Measurements from ENCODE around the gene GRM8. TPM values are rescaled to one million over a fixed set of nuclear protein-coding genes. Genes with fewer than 3 reads are reported as not detected.

Gene GRM8
- total and polyA plus RNA-seq, 10 of the 15 experiments (the other 5 are each of a cell fraction or from before 2014, with no cell fraction given), result 0.33 to 7.1 (median 0.45) TPM; not detected in 2

DNA sequence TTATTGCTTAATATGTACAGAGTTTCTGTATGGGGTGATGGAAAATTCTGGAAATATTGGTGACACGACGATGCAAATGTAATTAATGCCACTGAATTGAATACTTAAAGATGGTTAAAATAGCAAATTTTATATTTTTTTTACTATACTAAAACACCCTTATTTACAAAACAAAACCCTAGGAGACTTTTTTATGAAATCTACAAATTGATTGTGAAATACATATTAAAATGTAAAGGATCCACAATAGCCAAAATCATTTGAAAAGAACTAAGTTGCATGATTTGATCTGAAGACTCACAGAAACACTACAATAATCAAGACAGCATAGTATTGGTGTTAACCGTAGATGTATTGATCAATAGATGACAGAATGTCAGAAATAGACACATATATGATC lies 252.0 kb downstream of the GRM8 start:
- no peak overlapping the region for H3K4me2 ChIP-seq (ENCODE audit: control insufficient read depth, insufficient read depth)
- ChIA-PET RAD21 (ENCODE audit: unreplicated experiment) (no interaction called here), POLR2A (no interaction called here), SMC1A (ENCODE audit: uncharacterized antibody, unreplicated experiment) (no interaction called here), CTCF (no interaction called here)
- DNase-seq (ENCODE audit: low read depth, low spot score) (no peak), ATAC-seq (no peak), FAIRE-seq (no peak)
- no peaks in the 10 kb centered on the region for H3K4me1 ChIP-seq (ENCODE audit: control insufficient read depth, insufficient read depth, low read length)
- H4K20me1 ChIP-seq (ENCODE audit: control insufficient read depth, insufficient read depth), result no peaks in the 10 kb centered on the region
- no peak overlapping the region for H2AFZ ChIP-seq (ENCODE audit: control insufficient read depth, low read depth, low read length)
- intact Hi-C loops (cut with micrococcal nuclease; ENCODE audit: unreplicated experiment), result loop anchor here (1.0 kb wide), 1 partner anchor 9 kb away; no protein-coding TSS in a partner anchor
- no peak for TF ChIP-seq CREM (IDR thresholded peaks at IDR 0.05; ENCODE audit: low read depth)
- TF ChIP-seq, protein P1, sequence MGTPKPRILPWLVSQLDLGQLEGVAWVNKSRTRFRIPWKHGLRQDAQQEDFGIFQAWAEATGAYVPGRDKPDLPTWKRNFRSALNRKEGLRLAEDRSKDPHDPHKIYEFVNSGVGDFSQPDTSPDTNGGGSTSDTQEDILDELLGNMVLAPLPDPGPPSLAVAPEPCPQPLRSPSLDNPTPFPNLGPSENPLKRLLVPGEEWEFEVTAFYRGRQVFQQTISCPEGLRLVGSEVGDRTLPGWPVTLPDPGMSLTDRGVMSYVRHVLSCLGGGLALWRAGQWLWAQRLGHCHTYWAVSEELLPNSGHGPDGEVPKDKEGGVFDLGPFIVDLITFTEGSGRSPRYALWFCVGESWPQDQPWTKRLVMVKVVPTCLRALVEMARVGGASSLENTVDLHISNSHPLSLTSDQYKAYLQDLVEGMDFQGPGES (IDR thresholded peaks at IDR 0.05), result no peak
- TF ChIP-seq, protein P2, sequence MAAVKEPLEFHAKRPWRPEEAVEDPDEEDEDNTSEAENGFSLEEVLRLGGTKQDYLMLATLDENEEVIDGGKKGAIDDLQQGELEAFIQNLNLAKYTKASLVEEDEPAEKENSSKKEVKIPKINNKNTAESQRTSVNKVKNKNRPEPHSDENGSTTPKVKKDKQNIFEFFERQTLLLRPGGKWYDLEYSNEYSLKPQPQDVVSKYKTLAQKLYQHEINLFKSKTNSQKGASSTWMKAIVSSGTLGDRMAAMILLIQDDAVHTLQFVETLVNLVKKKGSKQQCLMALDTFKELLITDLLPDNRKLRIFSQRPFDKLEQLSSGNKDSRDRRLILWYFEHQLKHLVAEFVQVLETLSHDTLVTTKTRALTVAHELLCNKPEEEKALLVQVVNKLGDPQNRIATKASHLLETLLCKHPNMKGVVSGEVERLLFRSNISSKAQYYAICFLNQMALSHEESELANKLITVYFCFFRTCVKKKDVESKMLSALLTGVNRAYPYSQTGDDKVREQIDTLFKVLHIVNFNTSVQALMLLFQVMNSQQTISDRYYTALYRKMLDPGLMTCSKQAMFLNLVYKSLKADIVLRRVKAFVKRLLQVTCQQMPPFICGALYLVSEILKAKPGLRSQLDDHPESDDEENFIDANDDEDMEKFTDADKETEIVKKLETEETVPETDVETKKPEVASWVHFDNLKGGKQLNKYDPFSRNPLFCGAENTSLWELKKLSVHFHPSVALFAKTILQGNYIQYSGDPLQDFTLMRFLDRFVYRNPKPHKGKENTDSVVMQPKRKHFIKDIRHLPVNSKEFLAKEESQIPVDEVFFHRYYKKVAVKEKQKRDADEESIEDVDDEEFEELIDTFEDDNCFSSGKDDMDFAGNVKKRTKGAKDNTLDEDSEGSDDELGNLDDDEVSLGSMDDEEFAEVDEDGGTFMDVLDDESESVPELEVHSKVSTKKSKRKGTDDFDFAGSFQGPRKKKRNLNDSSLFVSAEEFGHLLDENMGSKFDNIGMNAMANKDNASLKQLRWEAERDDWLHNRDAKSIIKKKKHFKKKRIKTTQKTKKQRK (IDR thresholded peaks at IDR 0.05; ENCODE audit: low read depth, low read length), result no peak
- TF ChIP-seq ZNF24 (IDR thresholded peaks at IDR 0.05), result no peak
- TF ChIP-seq TCF3 (IDR thresholded peaks at IDR 0.05; ENCODE audit: borderline replicate concordance, insufficient read depth, low read depth, low read length), result no peak
- TF ChIP-seq KAT2A (conservative IDR thresholded peaks at IDR 0.05; ENCODE audit: control insufficient read depth, low read depth, low read length), result no peak
- TF ChIP-seq POU2F2 (IDR thresholded peaks at IDR 0.05; ENCODE audit: borderline replicate concordance, low read depth, low read length), result no peak
- TF ChIP-seq, protein P3, sequence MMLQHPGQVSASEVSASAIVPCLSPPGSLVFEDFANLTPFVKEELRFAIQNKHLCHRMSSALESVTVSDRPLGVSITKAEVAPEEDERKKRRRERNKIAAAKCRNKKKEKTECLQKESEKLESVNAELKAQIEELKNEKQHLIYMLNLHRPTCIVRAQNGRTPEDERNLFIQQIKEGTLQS (IDR thresholded peaks at IDR 0.05; ENCODE audit: borderline replicate concordance, extremely low read depth, low read depth, low read length), result no peak
- no peak for TF ChIP-seq FOXM1 (IDR thresholded peaks at IDR 0.05; ENCODE audit: low read depth, low read length)
- TF ChIP-seq, protein P4, sequence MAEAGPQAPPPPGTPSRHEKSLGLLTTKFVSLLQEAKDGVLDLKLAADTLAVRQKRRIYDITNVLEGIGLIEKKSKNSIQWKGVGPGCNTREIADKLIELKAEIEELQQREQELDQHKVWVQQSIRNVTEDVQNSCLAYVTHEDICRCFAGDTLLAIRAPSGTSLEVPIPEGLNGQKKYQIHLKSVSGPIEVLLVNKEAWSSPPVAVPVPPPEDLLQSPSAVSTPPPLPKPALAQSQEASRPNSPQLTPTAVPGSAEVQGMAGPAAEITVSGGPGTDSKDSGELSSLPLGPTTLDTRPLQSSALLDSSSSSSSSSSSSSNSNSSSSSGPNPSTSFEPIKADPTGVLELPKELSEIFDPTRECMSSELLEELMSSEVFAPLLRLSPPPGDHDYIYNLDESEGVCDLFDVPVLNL (IDR thresholded peaks at IDR 0.05; ENCODE audit: low read depth, low read length), result no peak
- no peak for TF ChIP-seq MYC (IDR thresholded peaks at IDR 0.05; ENCODE audit: insufficient read depth, insufficient read length, insufficient replicate concordance, low read length, severe bottlenecking)
- in situ Hi-C loops (cut with MboI), result no loop called here
- no peak overlapping the region for H3K27ac ChIP-seq (ENCODE audit: control insufficient read depth, insufficient read depth)
- BruUV-seq (replicated peaks), result no TSS peak
- H3K36me3 ChIP-seq (ENCODE audit: control insufficient read depth in 2 of 2, insufficient read depth in 2 of 2, low read length in 1 of 2), result no peaks in the 10 kb centered on the region
- no peaks in the 10 kb centered on the region for H3K9me3 ChIP-seq (replicated peaks; ENCODE audit: control insufficient read depth, insufficient read depth, low read length)
- H3K79me2 ChIP-seq (ENCODE audit: control insufficient read depth, insufficient read depth, low read length), result no peaks in the 10 kb centered on the region
- H3K27me3 ChIP-seq (replicated peaks in 1 of 2; ENCODE audit: control insufficient read depth in 2 of 2, insufficient read depth in 2 of 2, low read length in 1 of 2), result no peaks in the 10 kb centered on the region
- no peak overlapping the region for H3K4me3 ChIP-seq
- no peak overlapping the region for H3K9ac ChIP-seq (ENCODE audit: control insufficient read depth, insufficient read depth, low read length)
- 26% methylated on average over 3 of the region's 3 CpGs for WGBS (ENCODE audit: insufficient coverage, insufficient replicate concordance, low lambda C conversion rate, missing lambda C conversion rate)

All from GM12878 (cell line).